Activated CD4-positive, alpha-beta T cell treated with anti-CD3 and anti-CD28 coated beads for 24 hours (primary cell): ENCODE results near the gene ZNF385D.

ENCODE experiments used
- DNase-seq, 2 donors: peaks; one replicate each; pipeline ENCODE4 v3.0.0-alpha.2; 2020; ENCODE audit warnings: low read depth in 2 of 2

The ZNF385D gene

GRCh38 chr3:21673393-21673792, 77.6 kb downstream of the ZNF385D start:
- DNase-seq = no peak

GRCh38 chr3:21672303-21672702, 78.7 kb downstream of the ZNF385D start:
- DNase-seq = no peak

- DNase-seq = no peak
Measured at GRCh38 chr3:21670386-21670785, 80.6 kb downstream of the ZNF385D start.

- DNase-seq = no peak
Measured at GRCh38 chr3:21668012-21668411, 83.0 kb downstream of the ZNF385D start.

GRCh38 chr3:21665444-21666100, 85.4 kb downstream of the ZNF385D start:
- DNase-seq = no peak

- DNase-seq = no peak
Measured at GRCh38 chr3:21664996-21665395, 86.0 kb downstream of the ZNF385D start.

GRCh38 chr3:21662403-21662802, 88.6 kb downstream of the ZNF385D start:
- no peak for DNase-seq

- DNase-seq = no peak
Measured at GRCh38 chr3:21654662-21655061, 96.3 kb downstream of the ZNF385D start.

GRCh38 chr3:21654241-21654640, 96.8 kb downstream of the ZNF385D start:
- no peak for DNase-seq

GRCh38 chr3:21649519-21649918, 101.5 kb downstream of the ZNF385D start:
- DNase-seq = no peak

GRCh38 chr3:21647961-21648360, 103.0 kb downstream of the ZNF385D start:
- no peak for DNase-seq

GRCh38 chr3:21645121-21645897, 105.7 kb downstream of the ZNF385D start:
- DNase-seq = no peak

GRCh38 chr3:21644268-21644667, 106.7 kb downstream of the ZNF385D start:
- DNase-seq = no peak

GRCh38 chr3:21643752-21644151, 107.3 kb downstream of the ZNF385D start:
- DNase-seq = no peak

GRCh38 chr3:21642433-21642832, 108.6 kb downstream of the ZNF385D start:
- no peak for DNase-seq

GRCh38 chr3:21641959-21642358, 109.1 kb downstream of the ZNF385D start:
- DNase-seq = no peak

GRCh38 chr3:21638488-21638887, 112.5 kb downstream of the ZNF385D start:
- no peak for DNase-seq

- DNase-seq = no peak
Measured at GRCh38 chr3:21634112-21634511, 116.9 kb downstream of the ZNF385D start.

GRCh38 chr3:21624524-21624923, 126.5 kb downstream of the ZNF385D start:
- DNase-seq = no peak

GRCh38 chr3:21621181-21621651, 129.8 kb downstream of the ZNF385D start:
- no peak for DNase-seq

GRCh38 chr3:21620511-21621155, 130.4 kb downstream of the ZNF385D start:
- DNase-seq = no peak

GRCh38 chr3:21618695-21619094, 132.3 kb downstream of the ZNF385D start:
- no peak for DNase-seq
